Ascending aorta (tissue), 2 donors: ENCODE measurements around the gene HDDC2. TPM values are rescaled to one million over a fixed set of nuclear protein-coding genes. Genes with fewer than 3 reads are reported as not detected.

Experiments
- DNase-seq, 2 donors: peaks; one replicate each; pipeline ENCODE4 v3.0.0-alpha.2; 2019; ENCODE audit warnings: low spot score in 2 of 2
- H3K27ac ChIP-seq, 2 donors: fragments of 200-600 bp; sonication (generic); one replicate each; pipeline ENCODE4 v1.5.1; 2016 to 2017; ENCODE audit warnings: mild to moderate bottlenecking in 1 of 2
- H3K27me3 ChIP-seq: fragments of 200-600 bp; sonication (generic); one replicate; pipeline ENCODE4 v1.5.1; 2017
- H3K36me3 ChIP-seq, 2 donors: fragments of 200-600 bp; sonication (generic); one replicate each; pipeline ENCODE4 v1.5.1; 2016
- H3K4me1 ChIP-seq, 2 donors: fragments of 200-600 bp; sonication (generic); one replicate each; pipeline ENCODE4 v1.5.1; 2016 to 2017; ENCODE audit warnings: mild to moderate bottlenecking in 1 of 2
- H3K4me3 ChIP-seq, 2 donors: fragments of 200-600 bp; sonication (generic); one replicate each; pipeline ENCODE4 v1.5.1; 2016 to 2017; ENCODE audit warnings: mild to moderate bottlenecking in 1 of 2
- H3K9me3 ChIP-seq, 2 donors: fragments of 200-600 bp; sonication (generic); one replicate each; pipeline ENCODE4 v1.5.1; 2016
- intact Hi-C: fragments of 100-400 bp; cut with DNase I; formaldehyde crosslinking; loops from one replicate; pipeline ENCODE4 v1.15.1; 2023
- total RNA-seq: library from RNA; depleted of rRNA; stranded (reverse); fragments of >200 nt; gene quantifications from one replicate; pipeline ENCODE4 v1.1.0, GENCODE V29; 2016
- TF ChIP-seq, protein P1 (sequence below), 3 experiments: fragments of 200-600 bp in 2 of 3; fragments of 450-650 bp in 1 of 3; sonication (generic) in 2 of 3; IDR thresholded peaks; one replicate each; pipeline ENCODE4 v1.5.1; 2016 to 2019; ENCODE audit warnings: antibody characterized with exemption in 3 of 3, mild to moderate bottlenecking in 1 of 3, moderate library complexity in 1 of 3

The HDDC2 gene
- total RNA-seq, 1 donor from 2014 or later = 2.4 TPM

DNA sequence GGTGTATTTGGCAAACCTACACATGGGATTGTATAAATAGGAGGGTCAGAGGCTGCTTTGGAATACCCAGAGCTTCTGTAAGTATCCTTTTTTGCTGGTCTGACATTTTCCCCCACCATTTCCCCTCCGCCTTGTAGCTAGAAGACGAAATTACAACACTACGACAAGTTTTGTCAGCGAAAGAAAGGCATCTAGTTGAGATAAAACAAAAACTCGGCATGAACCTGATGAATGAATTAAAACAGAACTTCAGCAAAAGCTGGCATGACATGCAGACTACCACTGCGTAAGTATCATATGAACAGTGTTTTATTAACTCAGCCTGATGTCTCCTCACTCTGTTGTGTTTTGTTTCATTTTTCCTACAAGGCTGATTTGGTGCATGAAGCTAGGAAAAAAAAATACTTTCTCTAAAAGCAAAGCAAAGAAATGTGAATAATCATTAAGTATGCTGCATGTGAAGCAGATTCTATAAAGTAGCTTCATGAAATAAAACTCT lies 72.7 kb downstream of the HDDC2 start:
- Histone ChIP-seq H3K36me3 (no peaks in the 10 kb centered on the region), H3K9me3 (no peaks in the 10 kb centered on the region), H3K4me1 (peaks cover 3 to 13% of the 10 kb centered on the region in 2 donors), H3K27me3 (no peaks in the 10 kb centered on the region), H3K4me3 (peak overlapping the region; percentile 40 to 53), H3K27ac (peak overlapping the region; percentile 20 to 36)
- DNase-seq = no peak
- TF ChIP-seq, protein P1, sequence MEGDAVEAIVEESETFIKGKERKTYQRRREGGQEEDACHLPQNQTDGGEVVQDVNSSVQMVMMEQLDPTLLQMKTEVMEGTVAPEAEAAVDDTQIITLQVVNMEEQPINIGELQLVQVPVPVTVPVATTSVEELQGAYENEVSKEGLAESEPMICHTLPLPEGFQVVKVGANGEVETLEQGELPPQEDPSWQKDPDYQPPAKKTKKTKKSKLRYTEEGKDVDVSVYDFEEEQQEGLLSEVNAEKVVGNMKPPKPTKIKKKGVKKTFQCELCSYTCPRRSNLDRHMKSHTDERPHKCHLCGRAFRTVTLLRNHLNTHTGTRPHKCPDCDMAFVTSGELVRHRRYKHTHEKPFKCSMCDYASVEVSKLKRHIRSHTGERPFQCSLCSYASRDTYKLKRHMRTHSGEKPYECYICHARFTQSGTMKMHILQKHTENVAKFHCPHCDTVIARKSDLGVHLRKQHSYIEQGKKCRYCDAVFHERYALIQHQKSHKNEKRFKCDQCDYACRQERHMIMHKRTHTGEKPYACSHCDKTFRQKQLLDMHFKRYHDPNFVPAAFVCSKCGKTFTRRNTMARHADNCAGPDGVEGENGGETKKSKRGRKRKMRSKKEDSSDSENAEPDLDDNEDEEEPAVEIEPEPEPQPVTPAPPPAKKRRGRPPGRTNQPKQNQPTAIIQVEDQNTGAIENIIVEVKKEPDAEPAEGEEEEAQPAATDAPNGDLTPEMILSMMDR (IDR thresholded peaks at IDR 0.05) = no peak
- intact Hi-C loops = no loop called here

DNA sequence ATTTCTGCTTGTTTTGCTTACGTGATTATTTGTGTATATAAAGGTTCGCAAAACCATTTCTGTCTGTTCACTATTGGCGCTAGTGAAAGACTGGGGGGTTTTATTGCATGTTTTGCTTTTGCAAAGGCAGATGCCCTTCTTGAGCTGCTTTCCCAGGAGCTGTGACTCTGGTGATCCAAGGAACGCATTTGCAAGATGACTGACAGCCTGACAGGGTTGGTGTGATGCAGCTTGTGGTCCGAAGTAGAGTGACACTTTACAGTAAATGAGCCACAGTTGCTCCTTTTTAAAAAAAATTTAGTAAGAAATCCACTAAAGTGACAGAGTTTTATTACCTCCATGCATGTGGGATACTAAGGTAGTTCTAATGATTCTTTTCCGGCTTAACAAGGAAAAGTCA lies 74.5 kb downstream of the HDDC2 start:
- H3K9me3 ChIP-seq = no peaks in the 10 kb centered on the region
- no peak for DNase-seq

More for the DNA sequence above, 74.5 kb downstream of the HDDC2 start:
- Histone ChIP-seq H3K4me1 (peaks cover 7 to 19% of the 10 kb centered on the region in 2 donors), H3K27ac (no peak overlapping the region), H3K27me3 (no peaks in the 10 kb centered on the region), H3K4me3 (no peak overlapping the region), H3K36me3 (no peaks in the 10 kb centered on the region)
- TF ChIP-seq, protein P1 (IDR thresholded peaks at IDR 0.05) = no peak
- intact Hi-C loops = no loop called here

Other genes with a start within 250 kb of the HDDC2 start
- gene TPD52L1, start 148.2 kb downstream of the HDDC2 start, total RNA-seq = 93.6 TPM